ENCODE data around the gene SLC51B.

DNA sequence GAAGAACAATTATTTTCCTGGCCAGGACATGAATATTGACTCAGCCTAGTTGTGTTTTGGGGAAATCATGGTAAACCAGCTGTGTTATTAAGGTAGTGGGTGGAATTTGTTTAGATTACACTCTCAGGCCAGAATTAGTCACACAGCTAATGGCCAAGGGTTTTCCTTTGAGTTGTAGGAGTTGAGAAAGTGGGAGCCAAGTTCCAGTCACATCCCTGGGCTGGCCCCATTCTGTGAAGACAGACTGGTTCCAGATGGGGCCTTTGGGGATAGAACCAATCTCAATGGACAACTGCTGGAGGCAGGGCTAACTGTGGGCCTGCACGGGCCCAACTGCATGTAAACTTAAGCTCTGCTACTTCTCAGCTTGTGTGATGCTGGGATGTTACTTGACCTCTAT, 24.0 kb downstream of the SLC51B start:
- TF ChIP-seq POLR2A (IDR thresholded peaks at IDR 0.05; ENCODE audit: low read length): no peak
- no peak for TF ChIP-seq GATA1 (IDR thresholded peaks at IDR 0.05; ENCODE audit: low read depth, low read length)

Measured in erythroblast (primary cell).